ENCODE results near the gene ADAM22. TPM values are rescaled to one million over a fixed set of nuclear protein-coding genes. Genes with fewer than 3 reads are reported as not detected.
A peak's percentile ranks its signal among the peaks of the same experiment; 100 is the strongest.

ADAM22 gene
- polyA plus RNA-seq, 3 donors from 2014 or later = 1.3 to 1.7 TPM; not detected in 1

- Mint-ChIP-seq H3K36me3 (peaks cover 0 to 5% (median 0%) of the 10 kb centered on the region in 3 donors), H3K27me3 (ENCODE audit: low read depth in 3 of 3) (peaks cover 0 to 2% (median 2%) of the 10 kb centered on the region in 3 donors), H3K9me3 (no peaks in the 10 kb centered on the region), H3K4me1 (no peaks in the 10 kb centered on the region), H3K27ac (no peak overlapping the region), H3K4me3 (no peak overlapping the region)
- no peak for DNase-seq
These were observed 149.8 kb downstream of the ADAM22 start for GRCh38 chr7:88083883-88084282.

GRCh38 chr7:88089561-88089960 lies 155.5 kb downstream of the ADAM22 start:
- Mint-ChIP-seq H3K4me1 (peaks cover 16 to 31% of the 10 kb centered on the region in 2 donors), H3K27ac (peak overlapping the region in 1 of 6 donors; percentile 51), H3K36me3 (no peaks in the 10 kb centered on the region), H3K9me3 (no peaks in the 10 kb centered on the region), H3K27me3 (ENCODE audit: low read depth in 3 of 3) (peaks cover 0 to 3% (median 0%) of the 10 kb centered on the region in 3 donors), H3K4me3 (peak overlapping the region in 1 of 5 donors; percentile 33)
- DNase-seq = no peak

GRCh38 chr7:88090240-88090639 lies 156.2 kb downstream of the ADAM22 start:
- Mint-ChIP-seq H3K36me3 (no peaks in the 10 kb centered on the region), H3K4me3 (peak overlapping the region; percentile 39 to 69 (median 61)), H3K27ac (peak overlapping the region in 4 of 6 donors; percentile 34 to 55 (median 51)), H3K4me1 (peaks cover 16 to 31% of the 10 kb centered on the region in 2 donors), H3K9me3 (no peaks in the 10 kb centered on the region), H3K27me3 (ENCODE audit: low read depth in 3 of 3) (peaks cover 0 to 3% (median 0%) of the 10 kb centered on the region in 3 donors)
- DNase-seq = no peak

GRCh38 chr7:88090671-88091070 lies 156.6 kb downstream of the ADAM22 start:
- no peaks in the 10 kb centered on the region for H3K9me3 Mint-ChIP-seq
- peaks cover 16 to 31% of the 10 kb centered on the region in 2 donors for H3K4me1 Mint-ChIP-seq
- H3K27me3 Mint-ChIP-seq (ENCODE audit: low read depth in 3 of 3) = peaks cover 0 to 3% (median 0%) of the 10 kb centered on the region in 3 donors
- H3K27ac Mint-ChIP-seq = peak overlapping the region in 4 of 6 donors; percentile 34 to 55 (median 51)
- H3K4me3 Mint-ChIP-seq = peak overlapping the region; percentile 39 to 69 (median 61)
- H3K36me3 Mint-ChIP-seq = no peaks in the 10 kb centered on the region
- DNase-seq = peak; percentile 3 to 21 (median 8)

- no peak for DNase-seq
- Mint-ChIP-seq H3K4me1 (peaks cover 16 to 31% of the 10 kb centered on the region in 2 donors), H3K4me3 (no peak overlapping the region), H3K27ac (peak overlapping the region in 2 of 6 donors; percentile 0 to 16), H3K36me3 (no peaks in the 10 kb centered on the region), H3K9me3 (no peaks in the 10 kb centered on the region), H3K27me3 (ENCODE audit: low read depth in 3 of 3) (peaks cover 0 to 2% (median 0%) of the 10 kb centered on the region in 3 donors)
These were observed 158.1 kb downstream of the ADAM22 start for GRCh38 chr7:88091988-88092675.

GRCh38 chr7:88092676-88092999 lies 158.6 kb downstream of the ADAM22 start:
- H3K36me3 Mint-ChIP-seq = no peaks in the 10 kb centered on the region

GRCh38 chr7:88101769-88102168 lies 167.7 kb downstream of the ADAM22 start:
- Mint-ChIP-seq H3K4me3 (no peak overlapping the region), H3K9me3 (no peaks in the 10 kb centered on the region), H3K36me3 (no peaks in the 10 kb centered on the region), H3K27ac (peak overlapping the region in 2 of 6 donors; percentile 32 to 52), H3K27me3 (ENCODE audit: low read depth in 3 of 3) (peaks cover 0 to 3% (median 2%) of the 10 kb centered on the region in 3 donors), H3K4me1 (peaks cover 7 to 13% of the 10 kb centered on the region in 2 donors)
- DNase-seq = no peak

More at GRCh38 chr7:88092676-88092999, 158.6 kb downstream of the ADAM22 start:
- Mint-ChIP-seq H3K4me3 (no peak overlapping the region), H3K27ac (no peak overlapping the region), H3K9me3 (no peaks in the 10 kb centered on the region), H3K4me1 (peaks cover 16 to 31% of the 10 kb centered on the region in 2 donors), H3K27me3 (ENCODE audit: low read depth in 3 of 3) (peaks cover 0 to 2% (median 0%) of the 10 kb centered on the region in 3 donors)
- no peak for DNase-seq

- no peak overlapping the region for H3K4me3 Mint-ChIP-seq
- no peaks in the 10 kb centered on the region for H3K9me3 Mint-ChIP-seq
- no peak overlapping the region for H3K27ac Mint-ChIP-seq
These were observed 168.6 kb downstream of the ADAM22 start for GRCh38 chr7:88102675-88103074.

GRCh38 chr7:88104732-88105131 lies 170.7 kb downstream of the ADAM22 start:
- no peaks in the 10 kb centered on the region for H3K9me3 Mint-ChIP-seq
- H3K36me3 Mint-ChIP-seq = peaks cover 0 to 4% (median 0%) of the 10 kb centered on the region in 3 donors
- DNase-seq = no peak
- peaks cover 7 to 13% of the 10 kb centered on the region in 2 donors for H3K4me1 Mint-ChIP-seq
- peaks cover 0 to 2% (median 0%) of the 10 kb centered on the region in 3 donors for H3K27me3 Mint-ChIP-seq (ENCODE audit: low read depth in 3 of 3)
- H3K4me3 Mint-ChIP-seq = no peak overlapping the region
- no peak overlapping the region for H3K27ac Mint-ChIP-seq

More at GRCh38 chr7:88102675-88103074, 168.6 kb downstream of the ADAM22 start:
- Mint-ChIP-seq H3K4me1 (peaks cover 7 to 13% of the 10 kb centered on the region in 2 donors), H3K27me3 (ENCODE audit: low read depth in 3 of 3) (peaks cover 0 to 3% (median 2%) of the 10 kb centered on the region in 3 donors), H3K36me3 (no peaks in the 10 kb centered on the region)
- DNase-seq = no peak

GRCh38 chr7:88105231-88105630 lies 171.2 kb downstream of the ADAM22 start:
- peaks cover 7 to 13% of the 10 kb centered on the region in 2 donors for H3K4me1 Mint-ChIP-seq
- H3K36me3 Mint-ChIP-seq = peaks cover 0 to 4% (median 0%) of the 10 kb centered on the region in 3 donors
- no peak overlapping the region for H3K27ac Mint-ChIP-seq
- peaks cover 0 to 2% (median 0%) of the 10 kb centered on the region in 3 donors for H3K27me3 Mint-ChIP-seq (ENCODE audit: low read depth in 3 of 3)
- no peak for DNase-seq
- no peak overlapping the region for H3K4me3 Mint-ChIP-seq
- H3K9me3 Mint-ChIP-seq = no peaks in the 10 kb centered on the region

GRCh38 chr7:88106434-88106833 lies 172.4 kb downstream of the ADAM22 start:
- Mint-ChIP-seq H3K36me3 (peaks cover 0 to 4% (median 0%) of the 10 kb centered on the region in 3 donors), H3K4me3 (no peak overlapping the region), H3K9me3 (no peaks in the 10 kb centered on the region), H3K27ac (no peak overlapping the region), H3K27me3 (ENCODE audit: low read depth in 3 of 3) (peaks cover 0 to 2% (median 0%) of the 10 kb centered on the region in 3 donors), H3K4me1 (peaks cover 7 to 8% of the 10 kb centered on the region in 2 donors)
- no peak for DNase-seq

- no peak overlapping the region for H3K27ac Mint-ChIP-seq
- DNase-seq = no peak
- H3K4me3 Mint-ChIP-seq = no peak overlapping the region
- H3K9me3 Mint-ChIP-seq = no peaks in the 10 kb centered on the region
- peaks cover 0 to 4% (median 0%) of the 10 kb centered on the region in 3 donors for H3K36me3 Mint-ChIP-seq
- H3K4me1 Mint-ChIP-seq = no peaks in the 10 kb centered on the region
- peaks cover 0 to 2% (median 0%) of the 10 kb centered on the region in 3 donors for H3K27me3 Mint-ChIP-seq (ENCODE audit: low read depth in 3 of 3)
These were observed 175.6 kb downstream of the ADAM22 start for GRCh38 chr7:88109612-88110011.

GRCh38 chr7:88111140-88111743 lies 177.2 kb downstream of the ADAM22 start:
- H3K27ac Mint-ChIP-seq = no peak overlapping the region
- no peaks in the 10 kb centered on the region for H3K9me3 Mint-ChIP-seq
- no peak overlapping the region for H3K4me3 Mint-ChIP-seq
- peaks cover 0 to 2% (median 0%) of the 10 kb centered on the region in 3 donors for H3K27me3 Mint-ChIP-seq (ENCODE audit: low read depth in 3 of 3)
- peak in 2 of 3 donors; percentile 18 to 32 for DNase-seq
- peaks cover 0 to 4% (median 0%) of the 10 kb centered on the region in 3 donors for H3K36me3 Mint-ChIP-seq
- no peaks in the 10 kb centered on the region for H3K4me1 Mint-ChIP-seq

- Mint-ChIP-seq H3K27me3 (ENCODE audit: low read depth in 3 of 3) (no peaks in the 10 kb centered on the region), H3K36me3 (peaks cover 0 to 4% (median 0%) of the 10 kb centered on the region in 3 donors), H3K4me3 (no peak overlapping the region), H3K27ac (no peak overlapping the region), H3K4me1 (no peaks in the 10 kb centered on the region), H3K9me3 (no peaks in the 10 kb centered on the region)
- no peak for DNase-seq
These were observed 178.0 kb downstream of the ADAM22 start for GRCh38 chr7:88111954-88112471.
